GM10266 (cell line): ENCODE measurements around the gene DHRSX.

ENCODE experiments used
- DNase-seq: peaks from one replicate; pipeline ENCODE4 v3.0.0; 2012; ENCODE audit errors: extremely low spot score
- CTCF ChIP-seq: IDR thresholded peaks from 2 replicates; pipeline ENCODE4 v1.5.1; 2012; ENCODE audit warnings: mild to moderate bottlenecking, low read depth; ENCODE audit not compliant: control insufficient read depth, insufficient read depth; ENCODE audit errors: missing control alignments

Gene DHRSX

GRCh38 chrX:2342281-2342688 lies 158.5 kb downstream of the DHRSX start:
- DNase-seq = no peak
- no peak for TF ChIP-seq CTCF

GRCh38 chrX:2340991-2341390 lies 159.8 kb downstream of the DHRSX start:
- DNase-seq = no peak
- TF ChIP-seq CTCF = no peak

- DNase-seq = no peak
- no peak for TF ChIP-seq CTCF
These were observed 164.6 kb downstream of the DHRSX start for GRCh38 chrX:2336181-2336580.

GRCh38 chrX:2334237-2334636 lies 166.5 kb downstream of the DHRSX start:
- no peak for TF ChIP-seq CTCF

GRCh38 chrX:2332252-2332651 lies 168.5 kb downstream of the DHRSX start:
- no peak for DNase-seq
- no peak for TF ChIP-seq CTCF

More at GRCh38 chrX:2334237-2334636, 166.5 kb downstream of the DHRSX start:
- DNase-seq = no peak

- TF ChIP-seq CTCF = no peak
- DNase-seq = no peak
These were observed 169.9 kb downstream of the DHRSX start for GRCh38 chrX:2330910-2331309.

GRCh38 chrX:2330487-2330886 lies 170.3 kb downstream of the DHRSX start:
- no peak for TF ChIP-seq CTCF

GRCh38 chrX:2327423-2327822 lies 173.4 kb downstream of the DHRSX start:
- no peak for DNase-seq
- TF ChIP-seq CTCF = no peak

More at GRCh38 chrX:2330487-2330886, 170.3 kb downstream of the DHRSX start:
- DNase-seq = no peak
